ENCODE data around the gene CCDC177.
A peak's percentile ranks its signal among the peaks of the same experiment; 100 is the strongest.

CCDC177 gene

DNA sequence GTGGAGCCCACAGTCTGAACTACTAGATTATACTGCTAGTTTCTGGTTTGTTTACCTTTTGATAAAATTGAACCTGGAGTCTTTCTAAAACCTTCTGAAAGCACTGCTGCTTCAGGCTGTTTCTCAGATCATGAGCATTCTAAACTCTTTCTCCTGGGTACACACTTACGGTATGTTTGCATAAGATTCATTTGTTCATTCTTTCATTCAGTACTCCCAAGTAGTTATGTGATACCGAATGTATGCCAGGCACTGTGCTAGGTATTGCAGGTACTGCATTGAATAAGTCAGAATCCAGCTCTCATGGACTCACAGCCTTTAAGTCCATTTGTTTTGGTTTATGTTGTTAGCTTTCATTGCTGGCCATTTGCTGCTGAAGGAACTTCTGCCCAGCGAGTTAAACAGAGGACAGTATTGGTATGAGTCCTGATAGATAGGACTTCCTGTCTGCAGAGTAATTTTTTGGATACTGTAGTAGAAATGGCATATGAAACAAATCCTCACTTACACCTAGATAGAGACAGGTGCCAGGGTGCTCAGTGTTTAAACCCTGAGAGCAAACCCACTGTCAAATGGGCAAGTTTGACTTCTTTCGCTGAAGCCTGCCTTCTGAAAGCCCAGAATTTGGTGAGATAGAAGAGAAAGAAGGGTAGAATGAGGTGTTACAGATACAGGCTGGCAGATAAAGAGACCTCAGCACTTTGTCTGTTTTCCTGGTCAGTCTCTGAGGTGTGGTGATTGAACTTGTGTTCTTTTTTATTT, 38.8 kb upstream of the CCDC177 start:
- no peaks in the 10 kb centered on the region for H3K36me3 ChIP-seq (ENCODE audit: insufficient read depth, low read length)
- H3K27me3 ChIP-seq (ENCODE audit: insufficient read depth, low read length, poor library complexity) = no peaks in the 10 kb centered on the region
- no peak overlapping the region for H2AFZ ChIP-seq (ENCODE audit: low read depth, low read length)
- peak overlapping the region; percentile 77 for H3K4me2 ChIP-seq (ENCODE audit: insufficient read depth, low read length)
- H3K4me1 ChIP-seq (ENCODE audit: insufficient read depth, low read length) = peaks cover 68% of the 10 kb centered on the region
- DNase-seq (no peak), ATAC-seq (ENCODE audit: insufficient read depth, low read depth) (no peak)
- TF ChIP-seq EZH2 (IDR thresholded peaks at IDR 0.05; ENCODE audit: borderline replicate concordance, low read depth, low read length, severe bottlenecking) = no peak
- TF ChIP-seq, protein P1, sequence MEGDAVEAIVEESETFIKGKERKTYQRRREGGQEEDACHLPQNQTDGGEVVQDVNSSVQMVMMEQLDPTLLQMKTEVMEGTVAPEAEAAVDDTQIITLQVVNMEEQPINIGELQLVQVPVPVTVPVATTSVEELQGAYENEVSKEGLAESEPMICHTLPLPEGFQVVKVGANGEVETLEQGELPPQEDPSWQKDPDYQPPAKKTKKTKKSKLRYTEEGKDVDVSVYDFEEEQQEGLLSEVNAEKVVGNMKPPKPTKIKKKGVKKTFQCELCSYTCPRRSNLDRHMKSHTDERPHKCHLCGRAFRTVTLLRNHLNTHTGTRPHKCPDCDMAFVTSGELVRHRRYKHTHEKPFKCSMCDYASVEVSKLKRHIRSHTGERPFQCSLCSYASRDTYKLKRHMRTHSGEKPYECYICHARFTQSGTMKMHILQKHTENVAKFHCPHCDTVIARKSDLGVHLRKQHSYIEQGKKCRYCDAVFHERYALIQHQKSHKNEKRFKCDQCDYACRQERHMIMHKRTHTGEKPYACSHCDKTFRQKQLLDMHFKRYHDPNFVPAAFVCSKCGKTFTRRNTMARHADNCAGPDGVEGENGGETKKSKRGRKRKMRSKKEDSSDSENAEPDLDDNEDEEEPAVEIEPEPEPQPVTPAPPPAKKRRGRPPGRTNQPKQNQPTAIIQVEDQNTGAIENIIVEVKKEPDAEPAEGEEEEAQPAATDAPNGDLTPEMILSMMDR (IDR thresholded peaks at IDR 0.05; ENCODE audit: borderline replicate concordance, extremely low read depth, low read length, poor library complexity, severe bottlenecking) = no peak
- no peak overlapping the region for H3K27ac ChIP-seq (ENCODE audit: low read length)
- no peak overlapping the region; a peak in 1 of 4 replicates for H3K4me3 ChIP-seq (ENCODE audit: low read depth in 1 of 2, low read length in 2 of 2)
- peaks cover 41% of the 10 kb centered on the region for H3K79me2 ChIP-seq (ENCODE audit: insufficient read depth, low read length)
- no peak overlapping the region for H3K9ac ChIP-seq (ENCODE audit: low read depth, low read length)
- no peaks in the 10 kb centered on the region for H4K20me1 ChIP-seq (ENCODE audit: insufficient read depth, low read length)
- H3K9me3 ChIP-seq (ENCODE audit: insufficient read depth, low read length, severe bottlenecking) = no peaks in the 10 kb centered on the region

DNA sequence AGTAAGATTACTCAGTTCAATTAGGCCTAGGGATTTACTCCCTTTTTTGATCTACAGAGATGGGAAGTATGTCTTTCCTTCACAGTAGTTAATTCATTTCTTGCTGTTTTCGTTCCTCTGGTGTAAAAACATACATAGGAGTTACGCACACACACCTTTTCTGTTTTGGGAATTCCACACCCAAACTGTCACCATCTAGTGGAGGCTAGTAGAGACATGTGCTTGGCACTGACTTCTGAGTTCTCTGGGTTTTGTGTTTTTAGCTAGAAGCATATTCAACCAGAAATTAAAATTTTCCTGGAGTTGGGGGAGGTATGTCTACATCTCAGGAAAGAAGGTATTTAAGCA, 38.1 kb upstream of the CCDC177 start:
- Histone ChIP-seq H3K9ac (ENCODE audit: low read depth, low read length) (peak overlapping the region; percentile 63), H3K4me2 (ENCODE audit: insufficient read depth, low read length) (peak overlapping the region; percentile 77), H3K4me1 (ENCODE audit: insufficient read depth, low read length) (peaks cover 65% of the 10 kb centered on the region), H4K20me1 (ENCODE audit: insufficient read depth, low read length) (no peaks in the 10 kb centered on the region), H3K27me3 (ENCODE audit: insufficient read depth, low read length, poor library complexity) (no peaks in the 10 kb centered on the region), H3K4me3 (ENCODE audit: low read depth in 1 of 2, low read length in 2 of 2) (peak overlapping the region; percentile 34 to 84; a peak in 3 of 4 replicates), H3K36me3 (ENCODE audit: insufficient read depth, low read length) (no peaks in the 10 kb centered on the region), H3K27ac (ENCODE audit: low read length) (peak overlapping the region; percentile 13), H2AFZ (ENCODE audit: low read depth, low read length) (peak overlapping the region; percentile 57; the same call in 1 of the 2 replicates), H3K9me3 (ENCODE audit: insufficient read depth, low read length, severe bottlenecking) (no peaks in the 10 kb centered on the region), H3K79me2 (ENCODE audit: insufficient read depth, low read length) (peaks cover 36% of the 10 kb centered on the region)
- ATAC-seq (ENCODE audit: insufficient read depth, low read depth) (no peak), DNase-seq (no peak)
- TF ChIP-seq, protein P1 (IDR thresholded peaks at IDR 0.05; ENCODE audit: borderline replicate concordance, extremely low read depth, low read length, poor library complexity, severe bottlenecking) = peak; percentile 7
- TF ChIP-seq EZH2 (IDR thresholded peaks at IDR 0.05; ENCODE audit: borderline replicate concordance, low read depth, low read length, severe bottlenecking) = no peak

DNA sequence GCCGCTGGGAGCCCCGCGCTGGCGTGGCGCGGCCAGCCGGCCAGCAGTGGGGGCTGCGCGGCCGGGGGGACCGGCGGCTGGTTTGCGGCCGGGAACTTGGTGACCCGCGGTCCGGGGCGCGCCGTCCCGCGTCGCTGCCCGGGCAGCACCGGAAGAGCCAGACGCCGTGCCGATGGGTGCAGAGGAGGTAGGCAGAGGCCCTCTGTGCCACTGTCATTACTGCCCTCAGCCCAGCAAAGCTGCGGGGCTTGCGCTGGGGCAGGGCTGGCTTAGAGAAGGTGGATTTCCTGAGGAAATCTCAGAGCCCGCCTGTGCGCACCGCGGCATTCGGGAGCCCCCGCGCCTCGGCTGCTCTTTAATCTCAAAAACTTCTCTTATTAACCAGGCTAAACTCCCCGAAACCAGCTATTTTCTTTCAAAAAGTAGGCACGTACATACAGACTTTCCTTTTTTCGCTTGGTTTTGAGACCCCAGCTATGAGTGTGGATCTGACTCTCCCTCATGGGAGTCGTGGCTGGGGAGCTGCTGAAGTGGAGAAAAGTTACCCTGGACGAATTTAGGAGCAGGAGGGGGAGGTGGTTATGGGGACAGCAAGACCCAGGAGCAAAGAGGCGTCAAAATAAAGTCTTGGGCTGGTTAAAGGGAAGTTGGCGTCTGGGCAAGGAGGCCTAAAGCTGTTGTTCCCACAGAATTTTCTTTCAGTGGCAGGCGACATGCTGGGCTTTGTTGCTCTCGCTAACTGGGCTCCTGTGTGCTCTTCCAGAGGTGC, 37.5 kb upstream of the CCDC177 start:
- H3K27ac ChIP-seq (ENCODE audit: low read length) = peak overlapping the region; percentile 13
- H3K27me3 ChIP-seq (ENCODE audit: insufficient read depth, low read length, poor library complexity) = no peaks in the 10 kb centered on the region
- H2AFZ ChIP-seq (ENCODE audit: low read depth, low read length) = peak overlapping the region; percentile 57
- H3K79me2 ChIP-seq (ENCODE audit: insufficient read depth, low read length) = peaks cover 36% of the 10 kb centered on the region
- no peaks in the 10 kb centered on the region for H3K9me3 ChIP-seq (ENCODE audit: insufficient read depth, low read length, severe bottlenecking)
- DNase-seq = peak; percentile 51
- no peaks in the 10 kb centered on the region for H4K20me1 ChIP-seq (ENCODE audit: insufficient read depth, low read length)
- peak overlapping the region; percentile 63 for H3K9ac ChIP-seq (ENCODE audit: low read depth, low read length)
- peaks cover 59% of the 10 kb centered on the region for H3K4me1 ChIP-seq (ENCODE audit: insufficient read depth, low read length)
- peak; percentile 57 for ATAC-seq (ENCODE audit: insufficient read depth, low read depth)
- H3K4me3 ChIP-seq (ENCODE audit: low read depth in 1 of 2, low read length in 2 of 2) = peak overlapping the region; percentile 34 to 84; a peak in 3 of 4 replicates
- no peaks in the 10 kb centered on the region for H3K36me3 ChIP-seq (ENCODE audit: insufficient read depth, low read length)
- peak overlapping the region; percentile 77 for H3K4me2 ChIP-seq (ENCODE audit: insufficient read depth, low read length)
- TF ChIP-seq, protein P1 (IDR thresholded peaks at IDR 0.05; ENCODE audit: borderline replicate concordance, extremely low read depth, low read length, poor library complexity, severe bottlenecking) = no peak
- no peak for TF ChIP-seq EZH2 (IDR thresholded peaks at IDR 0.05; ENCODE audit: borderline replicate concordance, low read depth, low read length, severe bottlenecking)
